Fibroblast of gingiva (primary cell): ENCODE measurements around the gene DCAF4.
"Not testable (repeated sequence)": the region's sequence is repeated elsewhere in the genome, so short reads cannot be mapped to it uniquely, and the experiment has no call there.

ENCODE experiments used
- DNase-seq: peaks from one replicate; pipeline ENCODE4 v3.0.0-alpha.2; 2011; ENCODE audit warnings: low read depth

Gene DCAF4

GRCh38 chr14:72932893-72933292, 6.6 kb downstream of the DCAF4 start:
- no peak for DNase-seq

- DNase-seq = no peak
Measured at GRCh38 chr14:72939630-72940029, 13.4 kb downstream of the DCAF4 start.

- no peak for DNase-seq
Measured at GRCh38 chr14:72941286-72941985, 15.2 kb downstream of the DCAF4 start.

GRCh38 chr14:72942934-72943333, 16.7 kb downstream of the DCAF4 start:
- DNase-seq = no peak

GRCh38 chr14:72943876-72944430, 17.7 kb downstream of the DCAF4 start:
- DNase-seq = no peak

GRCh38 chr14:72945356-72946027, 19.2 kb downstream of the DCAF4 start:
- no peak for DNase-seq

GRCh38 chr14:72946491-72946890, 20.2 kb downstream of the DCAF4 start:
- no peak for DNase-seq

- no peak for DNase-seq
Measured at GRCh38 chr14:72947366-72948160, 21.3 kb downstream of the DCAF4 start.

- peak; percentile 52 for DNase-seq
Measured at GRCh38 chr14:72948481-72949138, 22.3 kb downstream of the DCAF4 start.

GRCh38 chr14:72952171-72952570, 25.9 kb downstream of the DCAF4 start:
- no peak for DNase-seq

- not testable (repeated sequence) for DNase-seq
Measured at GRCh38 chr14:72956741-72957140, 30.5 kb downstream of the DCAF4 start.

- no peak for DNase-seq
Measured at GRCh38 chr14:72957213-72957612, 30.9 kb downstream of the DCAF4 start.

GRCh38 chr14:72958548-72958947, 32.3 kb downstream of the DCAF4 start:
- DNase-seq = no peak

GRCh38 chr14:72961016-72961415, 34.8 kb downstream of the DCAF4 start:
- DNase-seq = not testable (repeated sequence)

- no peak for DNase-seq
Measured at GRCh38 chr14:72961579-72962335, 35.5 kb downstream of the DCAF4 start.

GRCh38 chr14:72962336-72962754, 36.1 kb downstream of the DCAF4 start:
- DNase-seq = peak; percentile 74

- DNase-seq = peak; percentile 77
Measured at GRCh38 chr14:72962829-72963312, 36.6 kb downstream of the DCAF4 start.

GRCh38 chr14:72965249-72965648, 39.0 kb downstream of the DCAF4 start:
- DNase-seq = no peak

GRCh38 chr14:72966038-72966437, 39.8 kb downstream of the DCAF4 start:
- no peak for DNase-seq

GRCh38 chr14:72968316-72968715, 42.1 kb downstream of the DCAF4 start:
- no peak for DNase-seq

GRCh38 chr14:72970058-72970630, 43.9 kb downstream of the DCAF4 start:
- DNase-seq = no peak
